NCI-H2081 (cell line): ENCODE measurements around the gene ASB5.
A peak's percentile ranks its signal among the peaks of the same experiment; 100 is the strongest.

Source experiments
- DNase-seq, 2 experiments: peaks; one replicate each; lab custom pipeline; 2025; lab: John Stamatoyannopoulos, UW

The ASB5 gene

GRCh38 chr4:176277162-176277904 is 8.3 kb upstream of the ASB5 start:
- DNase-seq = peak; percentile 64 to 73

GRCh38 chr4:176276710-176277109 is 7.7 kb upstream of the ASB5 start:
- no peak for DNase-seq

- DNase-seq = no peak
Observed at GRCh38 chr4:176274441-176274840, 5.4 kb upstream of the ASB5 start.

- DNase-seq = no peak
Observed at GRCh38 chr4:176273736-176274135, 4.7 kb upstream of the ASB5 start.

- DNase-seq = no peak
Observed at GRCh38 chr4:176272799-176273198, 3.8 kb upstream of the ASB5 start.

GRCh38 chr4:176271749-176272148 is 2.7 kb upstream of the ASB5 start:
- no peak for DNase-seq

GRCh38 chr4:176270669-176271068 is 1.6 kb upstream of the ASB5 start:
- peak in 1 of 2 experiments; percentile 10 for DNase-seq

GRCh38 chr4:176266026-176266425 is 3.0 kb downstream of the ASB5 start:
- DNase-seq = no peak

- no peak for DNase-seq
Observed at GRCh38 chr4:176262243-176262642, 6.8 kb downstream of the ASB5 start.

- DNase-seq = no peak
Observed at GRCh38 chr4:176261481-176261880, 7.5 kb downstream of the ASB5 start.

- DNase-seq = no peak
Observed at GRCh38 chr4:176261018-176261417, 8.0 kb downstream of the ASB5 start.

- DNase-seq = no peak
Observed at GRCh38 chr4:176259330-176260090, 9.5 kb downstream of the ASB5 start.

- no peak for DNase-seq
Observed at GRCh38 chr4:176258135-176258534, 10.9 kb downstream of the ASB5 start.

- DNase-seq = no peak
Observed at GRCh38 chr4:176256921-176257320, 12.1 kb downstream of the ASB5 start.

- no peak for DNase-seq
Observed at GRCh38 chr4:176242764-176243347, 26.2 kb downstream of the ASB5 start.

- no peak for DNase-seq
Observed at GRCh38 chr4:176241703-176242102, 27.3 kb downstream of the ASB5 start.

GRCh38 chr4:176238826-176239225 is 30.2 kb downstream of the ASB5 start:
- DNase-seq = no peak

GRCh38 chr4:176238157-176238610 is 30.8 kb downstream of the ASB5 start:
- no peak for DNase-seq

- DNase-seq = peak in 1 of 2 experiments; percentile 13
Observed at GRCh38 chr4:176236946-176237345, 32.1 kb downstream of the ASB5 start.

GRCh38 chr4:176230836-176231235 is 38.2 kb downstream of the ASB5 start:
- DNase-seq = no peak

GRCh38 chr4:176229645-176230044 is 39.4 kb downstream of the ASB5 start:
- DNase-seq = no peak

- no peak for DNase-seq
Observed at GRCh38 chr4:176226736-176227135, 42.3 kb downstream of the ASB5 start.

GRCh38 chr4:176223561-176223960 is 45.5 kb downstream of the ASB5 start:
- no peak for DNase-seq
